Kasumi-1 (cell line): ENCODE results near the gene TGFB3.

Experiments used
- DNase-seq, 2 experiments: peaks; one replicate each; lab custom pipeline; 2025; lab: John Stamatoyannopoulos, UW

TGFB3 gene

DNA sequence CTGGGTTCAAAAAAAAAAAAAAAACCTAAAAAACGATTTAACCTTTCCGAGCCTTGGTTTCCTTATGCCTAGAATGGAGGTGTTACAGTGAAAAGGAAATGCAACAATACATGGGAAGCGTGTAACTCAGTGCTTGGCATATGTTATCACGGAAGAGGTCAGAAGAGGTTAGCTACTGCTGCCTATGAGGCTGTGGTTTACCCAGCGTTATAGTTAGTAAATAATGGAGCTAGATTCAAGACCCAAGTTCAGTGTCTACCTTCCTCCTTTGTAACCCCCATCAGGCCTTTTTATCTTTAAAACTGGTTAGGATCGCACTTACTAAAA, 4.6 kb upstream of the TGFB3 start:
- DNase-seq = no peak

- peak; percentile 84 to 87 for DNase-seq
Measured at GRCh38 chr14:75985618-75986438, 4.0 kb upstream of the TGFB3 start, which contains the start of gene IFT43. Gene IFT43 (plus strand): TSS chr14:75985763. CDS start chr14:75985787, 24 bp downstream.

DNA sequence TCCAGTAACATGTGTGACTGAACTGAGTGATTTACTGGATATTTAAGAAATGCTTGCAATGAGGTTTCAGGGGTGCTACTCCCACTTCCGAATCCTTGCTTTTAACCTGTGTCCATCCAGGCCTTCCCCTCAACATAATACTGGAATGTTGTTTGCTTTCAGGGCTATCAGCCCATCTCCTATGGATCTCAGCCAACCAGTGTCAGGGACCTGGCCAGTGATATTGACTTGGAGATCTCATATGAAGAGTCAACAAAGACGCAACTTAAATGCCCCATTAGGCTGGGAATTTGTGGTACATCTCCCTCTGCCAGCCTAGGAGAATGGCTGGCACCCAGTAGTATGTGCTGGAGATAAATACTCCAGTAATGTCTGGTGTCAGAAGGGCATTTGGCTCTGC, 2.9 kb upstream of the TGFB3 start:
- DNase-seq = no peak

DNA sequence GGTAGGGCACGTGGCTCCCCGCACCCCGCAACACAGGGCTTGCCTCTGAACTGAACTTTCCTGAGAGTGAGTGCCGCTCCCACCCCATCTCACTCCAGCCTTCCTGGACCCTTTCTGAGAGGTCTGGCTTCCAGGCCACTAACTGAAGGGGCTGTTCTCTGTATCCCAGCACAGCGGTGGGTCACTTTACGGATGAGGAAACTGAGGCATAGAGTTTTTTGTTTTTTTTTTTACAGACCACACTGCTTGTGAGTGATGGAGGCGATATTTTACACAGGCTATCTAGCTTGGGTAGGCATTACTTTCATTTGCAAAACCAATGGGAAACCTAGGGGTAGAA, 1.2 kb upstream of the TGFB3 start:
- peak in 1 of 2 experiments; percentile 36 for DNase-seq

DNA sequence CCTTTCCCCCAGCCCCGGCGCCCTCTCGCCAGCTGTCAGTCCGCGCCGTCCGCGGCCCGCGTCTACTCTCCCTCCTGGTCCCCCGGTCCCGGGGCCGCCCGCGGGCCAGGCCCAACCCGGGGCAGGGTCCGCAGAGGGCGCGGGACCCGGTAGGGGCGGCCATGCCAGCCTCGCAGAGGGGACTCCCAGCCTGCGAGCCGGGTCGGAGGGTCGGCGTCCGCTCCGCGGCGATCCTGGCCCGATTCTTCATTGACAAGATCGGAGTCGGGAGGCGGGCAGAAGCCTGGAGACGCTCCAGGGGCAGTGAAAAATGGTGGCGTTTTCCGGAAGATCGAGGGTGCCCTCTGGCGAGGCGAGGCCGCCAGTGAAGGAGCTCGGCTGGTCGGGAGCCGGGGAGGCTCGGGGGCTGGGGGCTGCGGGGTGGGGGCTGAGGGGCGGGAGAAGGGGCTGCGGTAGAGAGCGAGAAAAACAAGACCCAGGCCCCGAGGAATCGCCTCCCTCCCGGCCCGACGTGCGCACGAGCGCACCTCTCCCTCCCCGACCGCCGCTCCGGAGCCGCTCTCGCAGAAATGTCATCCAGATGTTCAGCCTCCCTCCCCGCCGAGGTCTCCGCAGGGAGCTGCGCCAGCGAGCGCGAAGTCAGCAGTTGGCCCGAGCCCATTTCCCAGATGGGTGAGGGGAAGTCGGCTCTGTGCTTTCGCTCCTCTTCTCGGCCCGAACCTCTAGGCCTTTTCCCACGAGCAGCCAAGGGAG, 647 bp upstream of the TGFB3 start:
- DNase-seq = peak; percentile 74 to 75

- DNase-seq = no peak
Measured at GRCh38 chr14:75980856-75981255, 939 bp downstream of the TGFB3 start.

GRCh38 chr14:75979648-75980565, 1.9 kb downstream of the TGFB3 start:
- DNase-seq = no peak

- DNase-seq = peak; percentile 44 to 46
Measured at GRCh38 chr14:75979071-75979571, 2.7 kb downstream of the TGFB3 start.

GRCh38 chr14:75978249-75978731, 3.5 kb downstream of the TGFB3 start:
- DNase-seq = no peak

DNA sequence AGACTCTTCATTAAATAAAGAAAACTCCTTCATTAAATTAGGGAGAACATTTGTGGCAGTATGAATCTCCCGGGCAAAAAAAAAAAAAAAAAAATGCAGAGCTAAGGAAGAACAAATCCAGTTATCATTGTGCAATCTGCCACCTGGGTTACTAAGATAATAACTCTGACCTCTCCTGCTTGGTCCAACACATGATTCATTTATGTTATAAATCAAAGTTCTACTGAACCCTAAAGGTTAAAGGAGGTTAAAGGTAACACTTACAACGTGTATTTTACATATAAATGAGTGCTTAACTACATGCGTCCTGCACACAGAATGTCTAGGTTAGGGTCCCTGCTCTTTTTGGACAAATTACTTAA, 4.2 kb downstream of the TGFB3 start:
- DNase-seq = no peak

- DNase-seq = no peak
Measured at GRCh38 chr14:75976826-75977581, 4.8 kb downstream of the TGFB3 start.

DNA sequence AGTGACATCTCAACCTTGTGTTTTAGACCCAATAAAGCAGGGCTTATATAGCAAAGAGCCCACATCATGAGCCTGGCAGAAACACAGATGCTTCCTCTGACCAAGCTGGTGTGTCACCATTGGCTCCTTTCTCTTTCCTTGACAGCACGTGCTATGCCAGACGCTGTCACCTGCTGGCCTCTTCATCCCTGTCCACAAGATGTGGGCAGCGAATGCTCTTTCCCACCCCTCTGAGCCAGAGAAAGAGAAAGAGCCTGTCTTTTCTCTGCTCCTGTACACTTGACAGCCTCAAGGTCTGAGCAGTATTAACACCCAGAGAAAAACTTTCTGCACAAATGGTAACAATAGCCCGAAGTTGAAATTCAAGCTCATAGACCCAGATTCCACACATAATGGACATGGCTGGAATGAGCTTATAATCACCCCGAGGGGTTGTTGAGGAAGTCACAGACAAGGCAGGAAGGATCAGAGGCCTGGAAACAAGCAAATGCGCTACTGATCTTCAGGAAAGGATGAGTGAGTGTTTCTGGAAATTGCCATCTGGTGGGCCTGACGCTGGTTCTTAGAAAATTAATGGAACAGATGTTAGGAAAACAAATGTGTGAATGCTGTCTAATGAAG, 8.9 kb downstream of the TGFB3 start:
- DNase-seq = no peak

DNA sequence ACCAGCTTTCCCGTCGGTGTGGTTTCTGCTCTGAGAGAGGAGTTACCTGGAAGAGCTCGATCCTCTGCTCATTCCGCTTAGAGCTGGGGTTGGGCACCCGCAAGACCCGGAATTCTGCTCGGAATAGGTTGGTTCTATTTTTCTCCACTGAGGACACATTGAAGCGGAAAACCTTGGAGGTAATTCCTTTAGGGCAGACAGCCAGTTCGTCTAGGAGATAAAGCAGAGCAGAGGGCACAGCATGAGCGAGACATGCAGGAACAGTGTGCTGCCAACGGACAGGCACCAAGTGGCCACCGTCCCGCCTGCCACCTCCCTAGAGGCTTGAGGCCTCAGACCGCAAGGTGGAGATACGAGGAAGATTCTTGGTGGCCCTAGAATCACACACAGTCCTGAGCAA, 10.3 kb downstream of the TGFB3 start:
- no peak for DNase-seq

- DNase-seq = no peak
Measured at GRCh38 chr14:75970989-75971388, 10.8 kb downstream of the TGFB3 start.

DNA sequence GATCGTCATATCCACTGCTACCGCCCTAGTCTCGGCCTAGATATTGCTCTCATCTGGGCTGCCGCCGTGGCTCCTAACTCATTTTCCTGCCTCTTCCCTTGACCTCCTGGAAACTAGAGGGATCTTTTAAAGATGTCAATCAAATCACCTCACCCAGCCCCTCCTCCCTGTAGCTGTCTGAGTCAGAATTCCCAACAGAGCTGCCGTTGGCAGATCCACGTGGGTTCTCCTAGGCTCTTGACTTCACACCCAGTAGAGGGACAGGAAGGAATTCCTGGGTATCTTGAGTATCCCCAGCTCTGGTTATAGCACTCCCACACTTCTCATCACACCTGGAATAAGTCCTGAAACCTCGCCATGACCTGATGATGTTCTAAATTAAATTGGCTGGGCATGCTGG, 11.9 kb downstream of the TGFB3 start:
- no peak for DNase-seq

GRCh38 chr14:75969126-75969525, 12.7 kb downstream of the TGFB3 start:
- DNase-seq = no peak

- no peak for DNase-seq
Measured at GRCh38 chr14:75968456-75968855, 13.3 kb downstream of the TGFB3 start.

- no peak for DNase-seq
Measured at GRCh38 chr14:75967866-75968265, 13.9 kb downstream of the TGFB3 start.

DNA sequence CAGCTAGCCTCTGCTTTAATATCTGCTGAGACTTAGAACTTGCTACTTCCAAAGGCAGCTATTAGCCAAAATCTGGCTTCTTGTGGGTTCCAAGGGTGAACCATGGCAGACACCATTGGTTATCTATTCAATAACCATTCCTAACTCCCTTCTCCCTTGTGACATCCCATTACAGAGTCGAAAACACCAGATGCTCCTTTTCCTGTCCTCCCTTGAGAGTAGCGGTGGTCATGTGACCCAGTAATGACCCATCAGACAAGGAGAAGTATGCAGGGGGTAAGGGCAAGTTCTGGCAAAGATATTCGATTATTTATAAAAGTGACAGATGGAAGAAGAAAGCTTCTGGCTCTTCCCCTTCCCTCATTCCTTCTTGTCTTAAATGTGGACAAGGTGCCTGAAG, 20.1 kb downstream of the TGFB3 start:
- DNase-seq = no peak

GRCh38 chr14:75960231-75960630, 21.6 kb downstream of the TGFB3 start:
- no peak for DNase-seq

- no peak for DNase-seq
Measured at GRCh38 chr14:75959031-75959430, 22.8 kb downstream of the TGFB3 start.
